Esophagus (tissue), 2 donors: ENCODE results near the gene RAB5IF. TPM values are rescaled to one million over a fixed set of nuclear protein-coding genes. Genes with fewer than 3 reads are reported as not detected.

Source experiments
- H3K27ac ChIP-seq, 2 donors: one replicate each; pipeline ENCODE4 v1.5.1; 2013; ENCODE audit warnings: low read depth in 2 of 2, mild to moderate bottlenecking in 2 of 2, inconsistent platforms in 1 of 2, low read length in 1 of 2, moderate library complexity in 1 of 2
- H3K27me3 ChIP-seq, 2 donors: one replicate each; pipeline ENCODE4 v1.6.1; 2013; ENCODE audit warnings: low read length in 2 of 2, control low read depth in 1 of 2, mild to moderate bottlenecking in 1 of 2; ENCODE audit not compliant: insufficient read depth in 2 of 2, control insufficient read depth in 1 of 2
- H3K36me3 ChIP-seq, 2 donors: one replicate each; pipeline ENCODE4 v1.6.1; 2013; ENCODE audit warnings: low read length in 1 of 2; ENCODE audit not compliant: control insufficient read depth in 2 of 2, insufficient read depth in 2 of 2
- H3K4me1 ChIP-seq, 2 donors: one replicate each; pipeline ENCODE4 v1.6.1; 2013; ENCODE audit warnings: low read length in 1 of 2; ENCODE audit not compliant: control insufficient read depth in 2 of 2, insufficient read depth in 2 of 2
- H3K4me3 ChIP-seq, 2 donors: one replicate each; pipeline ENCODE4 v1.5.1; 2013; ENCODE audit warnings: low read length in 2 of 2, mild to moderate bottlenecking in 2 of 2, low read depth in 1 of 2, moderate library complexity in 1 of 2
- H3K9me3 ChIP-seq, 2 donors: one replicate each; pipeline ENCODE4 v1.6.1; 2013; ENCODE audit warnings: mild to moderate bottlenecking in 2 of 2, low read depth in 1 of 2, low read length in 1 of 2, moderate library complexity in 1 of 2; ENCODE audit not compliant: control insufficient read depth in 2 of 2, insufficient read depth in 1 of 2
- WGBS, 2 donors: extraction: QIAGEN DNeasy Blood & Tissue Kit; methylation state at CpG; one replicate each; pipeline ENCODE4 v1.1.7; 2013; 5-methylcytosine and 5-hydroxymethylcytosine counted together
- polyA plus RNA-seq, 2 donors: library from polyadenylated mRNA; stranded (reverse); fragments of 200-250 nt; gene quantifications; one replicate each; pipeline ENCODE4 v1.2.3, GENCODE V29; 2013
- donor health status: healthy with polysubstance abuse.
- donor health status: Bipolar disorder and iron deficiency.

Gene RAB5IF
- polyA plus RNA-seq, 2 donors: 262 to 270 TPM

- peak within 1 kb of the TSS; percentile 82 to 89 for H3K27ac ChIP-seq
- H3K27me3 ChIP-seq: no peaks in the 10 kb centered on the region
- no peaks in the 10 kb centered on the region for H3K36me3 ChIP-seq
- 4% methylated on average over 50 to 80 of the region's 80 CpGs for WGBS, 2 donors
- no peaks in the 10 kb centered on the region for H3K9me3 ChIP-seq
- peaks cover 2 to 8% of the 10 kb centered on the region in 2 donors for H3K4me1 ChIP-seq
- peak within 1 kb of the TSS; percentile 63 to 64 for H3K4me3 ChIP-seq
These were observed 32.3 kb upstream of the RAB5IF start, which contains the start of gene TGIF2 for GRCh38 chr20:36573103-36573797. Gene TGIF2, plus strand, starts transcription at chr20:36573597. Its CDS starts 5,178 bp downstream, at chr20:36578775.

- Histone ChIP-seq H3K27ac (peak overlapping the region; percentile 82 to 89), H3K27me3 (no peaks in the 10 kb centered on the region), H3K4me1 (peaks cover 2 to 8% of the 10 kb centered on the region in 2 donors), H3K36me3 (peaks cover 0 to 3% of the 10 kb centered on the region in 2 donors), H3K9me3 (no peaks in the 10 kb centered on the region), H3K4me3 (peak overlapping the region; percentile 63 to 64)
- WGBS, 2 donors: 0 to 1% methylated on average over 48 to 53 of the region's 53 CpGs
These were observed 31.7 kb upstream of the RAB5IF start for GRCh38 chr20:36573798-36574365.

- Histone ChIP-seq H3K4me1 (peaks cover 2 to 8% of the 10 kb centered on the region in 2 donors), H3K36me3 (peaks cover 0 to 3% of the 10 kb centered on the region in 2 donors), H3K27ac (peak overlapping the region; percentile 42 to 85), H3K27me3 (no peaks in the 10 kb centered on the region), H3K4me3 (peak overlapping the region; percentile 63 to 64), H3K9me3 (no peaks in the 10 kb centered on the region)
- 0% methylated on average over 59 to 63 of the region's 69 CpGs for WGBS, 2 donors
These were observed 31.0 kb upstream of the RAB5IF start for GRCh38 chr20:36574366-36575135.

- WGBS, 2 donors: 65 to 69% methylated on average over 1 of the region's 1 CpG
- Histone ChIP-seq H3K4me1 (peaks cover 2 to 8% of the 10 kb centered on the region in 2 donors), H3K9me3 (no peaks in the 10 kb centered on the region), H3K4me3 (no peak overlapping the region), H3K27me3 (no peaks in the 10 kb centered on the region), H3K36me3 (peaks cover 0 to 6% of the 10 kb centered on the region in 2 donors), H3K27ac (no peak overlapping the region)
These were observed 29.5 kb upstream of the RAB5IF start for GRCh38 chr20:36576081-36576445.

- 97 to 98% methylated on average over 15 of the region's 15 CpGs for WGBS, 2 donors
- H3K36me3 ChIP-seq: peaks cover 0 to 6% of the 10 kb centered on the region in 2 donors
- H3K27ac ChIP-seq: no peak overlapping the region
- H3K9me3 ChIP-seq: no peaks in the 10 kb centered on the region
- no peaks in the 10 kb centered on the region for H3K27me3 ChIP-seq
- peaks cover 2 to 4% of the 10 kb centered on the region in 2 donors for H3K4me1 ChIP-seq
- no peak overlapping the region for H3K4me3 ChIP-seq
These were observed 27.1 kb upstream of the RAB5IF start for GRCh38 chr20:36578356-36579041.

GRCh38 chr20:36579996-36580545, 25.5 kb upstream of the RAB5IF start:
- Histone ChIP-seq H3K9me3 (no peaks in the 10 kb centered on the region), H3K27me3 (no peaks in the 10 kb centered on the region), H3K4me1 (peaks cover 2 to 3% of the 10 kb centered on the region in 2 donors), H3K4me3 (no peak overlapping the region), H3K36me3 (peaks cover 0 to 6% of the 10 kb centered on the region in 2 donors), H3K27ac (no peak overlapping the region)
- WGBS, 2 donors: 77 to 79% methylated on average over 2 of the region's 2 CpGs

- 75 to 79% methylated on average over 4 of the region's 4 CpGs for WGBS, 2 donors
- H3K4me1 ChIP-seq: peaks cover 0 to 3% of the 10 kb centered on the region in 2 donors
- H3K27ac ChIP-seq: no peak overlapping the region
- H3K36me3 ChIP-seq: peaks cover 0 to 6% of the 10 kb centered on the region in 2 donors
- H3K9me3 ChIP-seq: no peaks in the 10 kb centered on the region
- H3K4me3 ChIP-seq: no peak overlapping the region
- H3K27me3 ChIP-seq: no peaks in the 10 kb centered on the region
These were observed 23.3 kb upstream of the RAB5IF start for GRCh38 chr20:36582322-36582721.

GRCh38 chr20:36582821-36583220, 22.8 kb upstream of the RAB5IF start:
- H3K36me3 ChIP-seq: peaks cover 0 to 6% of the 10 kb centered on the region in 2 donors
- H3K4me3 ChIP-seq: no peak overlapping the region
- H3K9me3 ChIP-seq: no peaks in the 10 kb centered on the region
- 78 to 88% methylated on average over 4 of the region's 4 CpGs for WGBS, 2 donors
- no peaks in the 10 kb centered on the region for H3K27me3 ChIP-seq
- H3K4me1 ChIP-seq: peaks cover 0 to 3% of the 10 kb centered on the region in 2 donors
- H3K27ac ChIP-seq: no peak overlapping the region

- H3K4me3 ChIP-seq: no peak overlapping the region
- 67 to 80% methylated on average over 2 of the region's 2 CpGs for WGBS, 2 donors
- peaks cover 0 to 3% of the 10 kb centered on the region in 2 donors for H3K36me3 ChIP-seq
- no peaks in the 10 kb centered on the region for H3K9me3 ChIP-seq
- peaks cover 0 to 3% of the 10 kb centered on the region in 2 donors for H3K4me1 ChIP-seq
- H3K27ac ChIP-seq: no peak overlapping the region
- no peaks in the 10 kb centered on the region for H3K27me3 ChIP-seq
These were observed 21.5 kb upstream of the RAB5IF start for GRCh38 chr20:36584018-36584481.
